Measurements from ENCODE around the gene PLXNA4.

GRCh38 chr7:132497098-132497497 lies 79.2 kb downstream of the PLXNA4 start:
- TF ChIP-seq EZH2 (IDR thresholded peaks at IDR 0.05; ENCODE audit: insufficient read depth, poor library complexity, severe bottlenecking): no peak
- TF ChIP-seq EZH2phosphoT487 (IDR thresholded peaks at IDR 0.05; ENCODE audit: insufficient read depth, low read depth): no peak

Data from GM23248 (cell line).